Gastroesophageal sphincter (tissue), 4 donors: ENCODE measurements around the gene TTC5. TPM values are rescaled to one million over a fixed set of nuclear protein-coding genes. Genes with fewer than 3 reads are reported as not detected.

ENCODE experiments used
- ATAC-seq: fragments of 150-250 bp; one replicate; pipeline ENCODE4 v1.9.1; 2016; ENCODE audit warnings: mild to moderate bottlenecking, moderate library complexity
- H3K27ac ChIP-seq, 4 donors: fragments of 200-600 bp; sonication (generic) in 3 of 4; 1 replicate in 3 of 4; 2 replicates in 1 of 4; pipeline ENCODE4 v1.5.1; 2016 to 2019
- H3K27me3 ChIP-seq: fragments of 200-600 bp; sonication (generic); one replicate; pipeline ENCODE4 v1.5.1; 2019
- H3K36me3 ChIP-seq, 2 donors: fragments of 200-600 bp; sonication (generic); one replicate each; pipeline ENCODE4 v1.5.1; 2019; ENCODE audit warnings: control low read depth in 1 of 2
- H3K4me1 ChIP-seq, 3 donors: fragments of 200-600 bp; sonication (generic); 1 replicate in 2 of 3; 2 replicates in 1 of 3; pipeline ENCODE4 v1.5.1; 2016 to 2019; ENCODE audit warnings: control low read depth in 2 of 3
- H3K4me3 ChIP-seq, 2 donors: fragments of 200-600 bp; sonication (generic); one replicate each; pipeline ENCODE4 v1.5.1; 2019; ENCODE audit warnings: mild to moderate bottlenecking in 1 of 2, moderate library complexity in 1 of 2
- H3K9me3 ChIP-seq, 3 donors: fragments of 200-600 bp; sonication (generic); one replicate each; pipeline ENCODE4 v1.5.1; 2017 to 2019; ENCODE audit warnings: control low read depth in 2 of 3
- CTCF ChIP-seq, 4 experiments: fragments of 200-600 bp in 2 of 4; fragments of 450-650 bp in 2 of 4; sonication (generic) in 1 of 4; IDR thresholded peaks; one replicate each; pipeline ENCODE4 v1.5.1; 2017 to 2019; ENCODE audit warnings: antibody characterized with exemption in 4 of 4, mild to moderate bottlenecking in 2 of 4, moderate library complexity in 2 of 4
- EP300 ChIP-seq: sonication (generic); formaldehyde crosslinking; IDR thresholded peaks from one replicate; pipeline ENCODE4 v1.6.1; 2017; ENCODE audit warnings: antibody characterized with exemption, mild to moderate bottlenecking
- POLR2A ChIP-seq, 2 donors: fragments of 450-650 bp; IDR thresholded peaks; one replicate each; pipeline ENCODE4 v1.6.1; 2017; ENCODE audit warnings: antibody characterized with exemption in 2 of 2, mild to moderate bottlenecking in 2 of 2, moderate library complexity in 1 of 2
- POLR2AphosphoS5 ChIP-seq: sonication (generic); formaldehyde crosslinking; IDR thresholded peaks from one replicate; pipeline ENCODE4 v1.6.1; 2017; ENCODE audit warnings: antibody characterized with exemption
- WGBS, 2 donors: methylation state at CpG; one replicate each; pipeline ENCODE4 v1.1.5; 2018; ENCODE audit warnings: low coverage in 1 of 2; 5-methylcytosine and 5-hydroxymethylcytosine counted together
- small RNA-seq, 4 donors: library from RNA; depleted of rRNA; stranded (forward); fragments of <200 nt; gene quantifications; one replicate each; pipeline ENCODE3, GENCODE V24; 2016
- total RNA-seq, 4 donors: library from RNA; depleted of rRNA; stranded (reverse); fragments of >200 nt; gene quantifications; one replicate each; pipeline ENCODE4 v1.1.0, GENCODE V29; 2016

The TTC5 gene
- total RNA-seq, 4 donors from 2014 or later: 8.1 to 10.9 (median 10.0) TPM

GRCh38 chr14:20262642-20263128 lies 43.1 kb downstream of the TTC5 start:
- Histone ChIP-seq H3K4me1 (no peaks in the 10 kb centered on the region), H3K9me3 (no peaks in the 10 kb centered on the region), H3K4me3 (no peak overlapping the region), H3K27ac (no peak overlapping the region), H3K27me3 (no peaks in the 10 kb centered on the region), H3K36me3 (no peaks in the 10 kb centered on the region)
- no peak for TF ChIP-seq POLR2A (IDR thresholded peaks at IDR 0.05)
- no peak for TF ChIP-seq CTCF (IDR thresholded peaks at IDR 0.05)
- TF ChIP-seq EP300: no peak
- no peak for TF ChIP-seq POLR2AphosphoS5
- no peak for ATAC-seq
- WGBS, 2 donors: 41 to 83% methylated on average over 1 to 2 of the region's 3 CpGs

- Histone ChIP-seq H3K4me3 (no peak overlapping the region), H3K36me3 (no peaks in the 10 kb centered on the region), H3K27me3 (no peaks in the 10 kb centered on the region), H3K9me3 (peaks cover 0 to 7% (median 0%) of the 10 kb centered on the region in 3 donors), H3K4me1 (no peaks in the 10 kb centered on the region), H3K27ac (no peak overlapping the region)
- no peak for TF ChIP-seq EP300
- TF ChIP-seq POLR2A (IDR thresholded peaks at IDR 0.05): no peak
- no peak for TF ChIP-seq POLR2AphosphoS5
- no peak for TF ChIP-seq CTCF (IDR thresholded peaks at IDR 0.05)
- 60 to 83% methylated on average over 2 of the region's 3 CpGs for WGBS, 2 donors
- ATAC-seq: no peak
Observed at GRCh38 chr14:20247646-20248246, 58.0 kb downstream of the TTC5 start.

Small RNAs within 50 kb of the gene (small RNA-seq; reads per million reads assigned to genes)
- gene SNORA79B (0 to 0.09 (median 0) reads per million in 4 donors), gene SNORD126 (1,119 to 1,881 (median 1,561) reads per million in 4 donors)

Other genes starting within 250 kb of the TTC5 start
- not detected for gene OR4L1, start 245.9 kb downstream of the TTC5 start, total RNA-seq
- not detected for gene OR4K17, start 195.2 kb downstream of the TTC5 start, total RNA-seq
- gene OR4N5, start 167.1 kb downstream of the TTC5 start, total RNA-seq: not detected
- not detected for gene OR11G2, start 115.1 kb downstream of the TTC5 start, total RNA-seq
- not detected for gene OR11H6, start 82.2 kb downstream of the TTC5 start, total RNA-seq
- gene OR11H7, start 77.0 kb downstream of the TTC5 start, total RNA-seq: under 1 TPM in 1 of 4 donors, not detected in 3; 0.50 TPM
- not detected for gene OR11H4, start 66.7 kb downstream of the TTC5 start, total RNA-seq
- gene CCNB1IP1, start 27.3 kb upstream of the TTC5 start, total RNA-seq: 10 to 100 TPM; 33.4 to 64.8 (median 39.5) TPM
- 10 to 100 TPM in 2 of 4 donors, 1 to 10 TPM in 2; 8.2 to 18.1 (median 9.9) TPM for gene PARP2, start 37.7 kb upstream of the TTC5 start, total RNA-seq
- 10 to 100 TPM; 12.9 to 27.6 (median 20.5) TPM for gene TEP1, start 107.5 kb upstream of the TTC5 start, total RNA-seq
- 1 to 10 TPM in 2 of 4 donors, under 1 TPM in 2; 0.27 to 2.6 (median 1.1) TPM for gene KLHL33, start 130.2 kb upstream of the TTC5 start, total RNA-seq
- gene OSGEP, start 148.9 kb upstream of the TTC5 start, total RNA-seq: 10 to 100 TPM; 28.2 to 44.4 (median 34.4) TPM
- gene APEX1, start 149.3 kb upstream of the TTC5 start, total RNA-seq: 100 to 1,000 TPM in 1 of 4 donors, 10 to 100 TPM in 3; 86.2 to 120 (median 98.0) TPM
- gene PIP4P1, start 155.5 kb upstream of the TTC5 start, total RNA-seq: 10 to 100 TPM; 12.2 to 23.2 (median 20.1) TPM
- gene PNP, start 163.5 kb upstream of the TTC5 start, total RNA-seq: 10 to 100 TPM in 3 of 4 donors, 1 to 10 TPM in 1; 3.0 to 71.2 (median 19.9) TPM
- gene RNASE10, start 199.6 kb upstream of the TTC5 start, total RNA-seq: under 1 TPM in 1 of 4 donors, not detected in 3; 0.58 TPM